WTC11 (cell line): Measurements from ENCODE around the gene SLC39A13. TPM values are rescaled to one million over a fixed set of nuclear protein-coding genes. Genes with fewer than 3 reads are reported as not detected.

Experiments used
- FOXP1 ChIP-seq: sonication (generic); formaldehyde crosslinking; IDR thresholded peaks from 2 replicates; pipeline ENCODE4 v1.8.0; 2022; ENCODE audit warnings: missing genetic modification reagents, mild to moderate bottlenecking, moderate library complexity, borderline replicate concordance
- GABPB1 ChIP-seq: sonication (generic); formaldehyde crosslinking; IDR thresholded peaks from 2 replicates; pipeline ENCODE4 v1.8.1; 2023; ENCODE audit warnings: mild to moderate bottlenecking, missing genetic modification reagents
- GRHL2 ChIP-seq: fragments of 250-450 bp; sonication (Bioruptor Pico); IDR thresholded peaks from 2 replicates; pipeline ENCODE4 v1.8.0; 2022; ENCODE audit warnings: mild to moderate bottlenecking, moderate library complexity; ENCODE audit not compliant: insufficient replicate concordance, severe bottlenecking
- NR1H2 ChIP-seq: sonication (generic); formaldehyde crosslinking; IDR thresholded peaks from 2 replicates; pipeline ENCODE4 v1.9.0; 2021; ENCODE audit warnings: mild to moderate bottlenecking, moderate library complexity, missing genetic modification reagents
- SMAD4 ChIP-seq: sonication (generic); formaldehyde crosslinking; IDR thresholded peaks from 2 replicates; pipeline ENCODE4 v1.8.0; 2022; ENCODE audit warnings: mild to moderate bottlenecking, missing genetic modification reagents
- ZNF121 ChIP-seq: sonication (generic); formaldehyde crosslinking; IDR thresholded peaks from 2 replicates; pipeline ENCODE4 v1.8.0; 2023; ENCODE audit warnings: missing genetic modification reagents
- ZNF232 ChIP-seq: sonication (generic); formaldehyde crosslinking; IDR thresholded peaks from 2 replicates; pipeline ENCODE4 v1.8.0; 2022; ENCODE audit warnings: mild to moderate bottlenecking, missing genetic modification reagents
- ZNF423 ChIP-seq: fragments of 250-450 bp; sonication (Bioruptor Pico); IDR thresholded peaks from 2 replicates; pipeline ENCODE4 v2.1.2; 2022; ENCODE audit warnings: mild to moderate bottlenecking, moderate library complexity
- total RNA-seq: library from RNA; stranded (reverse); gene quantifications from 3 replicates; pipeline ENCODE4 v1.2.3, GENCODE V29; 2021
- TF ChIP-seq, protein P1 (sequence below): sonication (generic); formaldehyde crosslinking; IDR thresholded peaks from 2 replicates; pipeline ENCODE4 v1.8.0; 2022; ENCODE audit warnings: mild to moderate bottlenecking, missing genetic modification reagents
- TF ChIP-seq, protein P2 (sequence below): sonication (generic); formaldehyde crosslinking; IDR thresholded peaks from 2 replicates; pipeline ENCODE4 v1.8.0; 2022; ENCODE audit warnings: missing genetic modification reagents
- TF ChIP-seq, protein P3 (sequence below): fragments of 250-450 bp; sonication (Bioruptor Pico); IDR thresholded peaks from 2 replicates; pipeline ENCODE4 v2.1.2; 2022; ENCODE audit warnings: mild to moderate bottlenecking, moderate library complexity
- TF ChIP-seq, protein P4 (sequence below): sonication (generic); formaldehyde crosslinking; IDR thresholded peaks from 2 replicates; pipeline ENCODE4 v1.8.1; 2023; ENCODE audit warnings: mild to moderate bottlenecking, missing genetic modification reagents, moderate library complexity
- TF ChIP-seq, protein P5 (sequence below): sonication (generic); formaldehyde crosslinking; IDR thresholded peaks from 2 replicates; pipeline ENCODE4 v1.8.1; 2023; ENCODE audit warnings: mild to moderate bottlenecking, moderate library complexity, missing genetic modification reagents
- TF ChIP-seq, protein P6 (sequence below): sonication (generic); formaldehyde crosslinking; IDR thresholded peaks from 2 replicates; pipeline ENCODE4 v1.8.1; 2022; ENCODE audit warnings: missing genetic modification reagents, borderline replicate concordance
- TF ChIP-seq, protein P7 (sequence below): sonication (generic); formaldehyde crosslinking; IDR thresholded peaks from 2 replicates; pipeline ENCODE4 v1.8.0; 2023; ENCODE audit warnings: missing genetic modification reagents, mild to moderate bottlenecking, borderline replicate concordance
- TF ChIP-seq, protein P8 (sequence below): fragments of 200-600 bp; IDR thresholded peaks from 2 replicates; pipeline ENCODE4 v1.8.0; 2022; ENCODE audit warnings: antibody characterized with exemption
- TF ChIP-seq, protein P9 (sequence below): fragments of 250-450 bp; sonication (Bioruptor Pico); IDR thresholded peaks from 2 replicates; pipeline ENCODE4 v1.8.0; 2021; ENCODE audit warnings: mild to moderate bottlenecking

Gene SLC39A13
- total RNA-seq, 1 experiment from 2014 or later = 38.2 TPM

DNA sequence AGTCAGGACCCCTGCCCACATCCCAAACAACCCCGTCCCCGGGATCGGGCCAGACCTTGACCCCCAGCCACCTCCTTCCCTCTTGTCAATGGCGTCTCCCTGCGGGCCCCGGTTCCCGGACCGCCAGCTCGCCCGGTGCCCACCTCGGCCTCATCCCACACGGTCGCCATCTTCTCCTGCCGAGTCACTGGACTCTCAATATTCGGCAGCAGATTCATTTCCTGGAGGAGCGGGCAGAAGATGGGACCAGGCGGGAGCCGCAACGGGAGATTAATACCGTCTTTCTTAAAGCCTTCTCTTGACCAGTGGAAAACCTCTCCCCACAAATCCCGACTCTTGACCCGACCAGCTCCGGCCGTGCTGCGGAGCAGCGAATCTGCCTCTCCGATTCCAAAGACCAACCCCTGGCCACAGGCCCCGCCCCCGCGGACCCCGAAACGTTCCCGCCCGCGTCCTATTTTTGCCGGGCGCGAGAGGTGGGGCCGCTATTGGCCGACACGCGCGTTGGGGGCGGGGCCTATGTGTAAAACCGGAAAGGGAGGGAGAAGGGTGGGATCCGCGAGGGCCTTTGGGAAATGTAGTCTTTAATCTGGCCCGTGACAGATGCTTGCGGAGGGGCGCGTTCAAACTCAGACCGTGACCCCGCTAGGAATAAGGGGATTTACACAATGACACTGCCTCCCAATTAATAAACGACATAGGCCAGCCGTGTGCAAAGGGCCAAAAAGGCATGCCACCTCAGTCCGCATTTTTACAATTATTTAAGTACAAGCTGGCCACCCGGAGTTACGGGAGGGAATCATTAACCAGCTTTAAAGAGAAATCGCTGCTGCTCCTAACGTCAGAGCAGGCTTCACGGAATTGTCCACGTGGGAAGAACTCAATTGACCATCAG lies 17.9 kb downstream of the SLC39A13 start, which contains the start of gene PSMC3 (continued):
- TF ChIP-seq, protein P1, sequence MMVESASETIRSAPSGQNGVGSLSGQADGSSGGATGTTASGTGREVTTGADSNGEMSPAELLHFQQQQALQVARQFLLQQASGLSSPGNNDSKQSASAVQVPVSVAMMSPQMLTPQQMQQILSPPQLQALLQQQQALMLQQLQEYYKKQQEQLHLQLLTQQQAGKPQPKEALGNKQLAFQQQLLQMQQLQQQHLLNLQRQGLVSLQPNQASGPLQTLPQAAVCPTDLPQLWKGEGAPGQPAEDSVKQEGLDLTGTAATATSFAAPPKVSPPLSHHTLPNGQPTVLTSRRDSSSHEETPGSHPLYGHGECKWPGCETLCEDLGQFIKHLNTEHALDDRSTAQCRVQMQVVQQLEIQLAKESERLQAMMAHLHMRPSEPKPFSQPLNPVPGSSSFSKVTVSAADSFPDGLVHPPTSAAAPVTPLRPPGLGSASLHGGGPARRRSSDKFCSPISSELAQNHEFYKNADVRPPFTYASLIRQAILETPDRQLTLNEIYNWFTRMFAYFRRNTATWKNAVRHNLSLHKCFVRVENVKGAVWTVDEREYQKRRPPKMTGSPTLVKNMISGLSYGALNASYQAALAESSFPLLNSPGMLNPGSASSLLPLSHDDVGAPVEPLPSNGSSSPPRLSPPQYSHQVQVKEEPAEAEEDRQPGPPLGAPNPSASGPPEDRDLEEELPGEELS (CRISPR knock-in tag) = peak; percentile 21; the same call in 1 of the 2 replicates
- TF ChIP-seq, protein P2, sequence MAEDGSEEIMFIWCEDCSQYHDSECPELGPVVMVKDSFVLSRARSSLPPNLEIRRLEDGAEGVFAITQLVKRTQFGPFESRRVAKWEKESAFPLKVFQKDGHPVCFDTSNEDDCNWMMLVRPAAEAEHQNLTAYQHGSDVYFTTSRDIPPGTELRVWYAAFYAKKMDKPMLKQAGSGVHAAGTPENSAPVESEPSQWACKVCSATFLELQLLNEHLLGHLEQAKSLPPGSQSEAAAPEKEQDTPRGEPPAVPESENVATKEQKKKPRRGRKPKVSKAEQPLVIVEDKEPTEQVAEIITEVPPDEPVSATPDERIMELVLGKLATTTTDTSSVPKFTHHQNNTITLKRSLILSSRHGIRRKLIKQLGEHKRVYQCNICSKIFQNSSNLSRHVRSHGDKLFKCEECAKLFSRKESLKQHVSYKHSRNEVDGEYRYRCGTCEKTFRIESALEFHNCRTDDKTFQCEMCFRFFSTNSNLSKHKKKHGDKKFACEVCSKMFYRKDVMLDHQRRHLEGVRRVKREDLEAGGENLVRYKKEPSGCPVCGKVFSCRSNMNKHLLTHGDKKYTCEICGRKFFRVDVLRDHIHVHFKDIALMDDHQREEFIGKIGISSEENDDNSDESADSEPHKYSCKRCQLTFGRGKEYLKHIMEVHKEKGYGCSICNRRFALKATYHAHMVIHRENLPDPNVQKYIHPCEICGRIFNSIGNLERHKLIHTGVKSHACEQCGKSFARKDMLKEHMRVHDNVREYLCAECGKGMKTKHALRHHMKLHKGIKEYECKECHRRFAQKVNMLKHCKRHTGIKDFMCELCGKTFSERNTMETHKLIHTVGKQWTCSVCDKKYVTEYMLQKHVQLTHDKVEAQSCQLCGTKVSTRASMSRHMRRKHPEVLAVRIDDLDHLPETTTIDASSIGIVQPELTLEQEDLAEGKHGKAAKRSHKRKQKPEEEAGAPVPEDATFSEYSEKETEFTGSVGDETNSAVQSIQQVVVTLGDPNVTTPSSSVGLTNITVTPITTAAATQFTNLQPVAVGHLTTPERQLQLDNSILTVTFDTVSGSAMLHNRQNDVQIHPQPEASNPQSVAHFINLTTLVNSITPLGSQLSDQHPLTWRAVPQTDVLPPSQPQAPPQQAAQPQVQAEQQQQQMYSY (CRISPR knock-in tag) = no peak
- TF ChIP-seq ZNF232 (CRISPR knock-in tag) = 0 out of 2 replicates have a peak, but pooled peaks have one; percentile 20
- TF ChIP-seq, protein P3, sequence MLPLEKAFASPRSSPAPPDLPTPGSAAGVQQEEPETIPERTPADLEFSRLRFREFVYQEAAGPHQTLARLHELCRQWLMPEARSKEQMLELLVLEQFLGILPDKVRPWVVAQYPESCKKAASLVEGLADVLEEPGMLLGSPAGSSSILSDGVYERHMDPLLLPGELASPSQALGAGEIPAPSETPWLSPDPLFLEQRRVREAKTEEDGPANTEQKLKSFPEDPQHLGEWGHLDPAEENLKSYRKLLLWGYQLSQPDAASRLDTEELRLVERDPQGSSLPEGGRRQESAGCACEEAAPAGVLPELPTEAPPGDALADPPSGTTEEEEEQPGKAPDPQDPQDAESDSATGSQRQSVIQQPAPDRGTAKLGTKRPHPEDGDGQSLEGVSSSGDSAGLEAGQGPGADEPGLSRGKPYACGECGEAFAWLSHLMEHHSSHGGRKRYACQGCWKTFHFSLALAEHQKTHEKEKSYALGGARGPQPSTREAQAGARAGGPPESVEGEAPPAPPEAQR = no peak
- TF ChIP-seq, protein P4, sequence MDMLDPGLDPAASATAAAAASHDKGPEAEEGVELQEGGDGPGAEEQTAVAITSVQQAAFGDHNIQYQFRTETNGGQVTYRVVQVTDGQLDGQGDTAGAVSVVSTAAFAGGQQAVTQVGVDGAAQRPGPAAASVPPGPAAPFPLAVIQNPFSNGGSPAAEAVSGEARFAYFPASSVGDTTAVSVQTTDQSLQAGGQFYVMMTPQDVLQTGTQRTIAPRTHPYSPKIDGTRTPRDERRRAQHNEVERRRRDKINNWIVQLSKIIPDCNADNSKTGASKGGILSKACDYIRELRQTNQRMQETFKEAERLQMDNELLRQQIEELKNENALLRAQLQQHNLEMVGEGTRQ = no peak
- TF ChIP-seq, protein P5, sequence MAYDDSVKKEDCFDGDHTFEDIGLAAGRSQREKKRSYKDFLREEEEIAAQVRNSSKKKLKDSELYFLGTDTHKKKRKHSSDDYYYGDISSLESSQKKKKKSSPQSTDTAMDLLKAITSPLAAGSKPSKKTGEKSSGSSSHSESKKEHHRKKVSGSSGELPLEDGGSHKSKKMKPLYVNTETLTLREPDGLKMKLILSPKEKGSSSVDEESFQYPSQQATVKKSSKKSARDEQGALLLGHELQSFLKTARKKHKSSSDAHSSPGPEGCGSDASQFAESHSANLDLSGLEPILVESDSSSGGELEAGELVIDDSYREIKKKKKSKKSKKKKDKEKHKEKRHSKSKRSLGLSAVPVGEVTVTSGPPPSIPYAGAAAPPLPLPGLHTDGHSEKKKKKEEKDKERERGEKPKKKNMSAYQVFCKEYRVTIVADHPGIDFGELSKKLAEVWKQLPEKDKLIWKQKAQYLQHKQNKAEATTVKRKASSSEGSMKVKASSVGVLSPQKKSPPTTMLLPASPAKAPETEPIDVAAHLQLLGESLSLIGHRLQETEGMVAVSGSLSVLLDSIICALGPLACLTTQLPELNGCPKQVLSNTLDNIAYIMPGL = no peak
- TF ChIP-seq, protein P6, sequence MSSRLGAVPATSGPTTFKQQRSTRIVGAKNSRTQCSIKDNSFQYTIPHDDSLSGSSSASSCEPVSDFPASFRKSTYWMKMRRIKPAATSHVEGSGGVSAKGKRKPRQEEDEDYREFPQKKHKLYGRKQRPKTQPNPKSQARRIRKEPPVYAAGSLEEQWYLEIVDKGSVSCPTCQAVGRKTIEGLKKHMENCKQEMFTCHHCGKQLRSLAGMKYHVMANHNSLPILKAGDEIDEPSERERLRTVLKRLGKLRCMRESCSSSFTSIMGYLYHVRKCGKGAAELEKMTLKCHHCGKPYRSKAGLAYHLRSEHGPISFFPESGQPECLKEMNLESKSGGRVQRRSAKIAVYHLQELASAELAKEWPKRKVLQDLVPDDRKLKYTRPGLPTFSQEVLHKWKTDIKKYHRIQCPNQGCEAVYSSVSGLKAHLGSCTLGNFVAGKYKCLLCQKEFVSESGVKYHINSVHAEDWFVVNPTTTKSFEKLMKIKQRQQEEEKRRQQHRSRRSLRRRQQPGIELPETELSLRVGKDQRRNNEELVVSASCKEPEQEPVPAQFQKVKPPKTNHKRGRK (CRISPR knock-in tag) = no peak
- TF ChIP-seq FOXP1 (CRISPR knock-in tag) = no peak
- no peak for TF ChIP-seq ZNF423 (CRISPR knock-in tag)
- TF ChIP-seq, protein P7, sequence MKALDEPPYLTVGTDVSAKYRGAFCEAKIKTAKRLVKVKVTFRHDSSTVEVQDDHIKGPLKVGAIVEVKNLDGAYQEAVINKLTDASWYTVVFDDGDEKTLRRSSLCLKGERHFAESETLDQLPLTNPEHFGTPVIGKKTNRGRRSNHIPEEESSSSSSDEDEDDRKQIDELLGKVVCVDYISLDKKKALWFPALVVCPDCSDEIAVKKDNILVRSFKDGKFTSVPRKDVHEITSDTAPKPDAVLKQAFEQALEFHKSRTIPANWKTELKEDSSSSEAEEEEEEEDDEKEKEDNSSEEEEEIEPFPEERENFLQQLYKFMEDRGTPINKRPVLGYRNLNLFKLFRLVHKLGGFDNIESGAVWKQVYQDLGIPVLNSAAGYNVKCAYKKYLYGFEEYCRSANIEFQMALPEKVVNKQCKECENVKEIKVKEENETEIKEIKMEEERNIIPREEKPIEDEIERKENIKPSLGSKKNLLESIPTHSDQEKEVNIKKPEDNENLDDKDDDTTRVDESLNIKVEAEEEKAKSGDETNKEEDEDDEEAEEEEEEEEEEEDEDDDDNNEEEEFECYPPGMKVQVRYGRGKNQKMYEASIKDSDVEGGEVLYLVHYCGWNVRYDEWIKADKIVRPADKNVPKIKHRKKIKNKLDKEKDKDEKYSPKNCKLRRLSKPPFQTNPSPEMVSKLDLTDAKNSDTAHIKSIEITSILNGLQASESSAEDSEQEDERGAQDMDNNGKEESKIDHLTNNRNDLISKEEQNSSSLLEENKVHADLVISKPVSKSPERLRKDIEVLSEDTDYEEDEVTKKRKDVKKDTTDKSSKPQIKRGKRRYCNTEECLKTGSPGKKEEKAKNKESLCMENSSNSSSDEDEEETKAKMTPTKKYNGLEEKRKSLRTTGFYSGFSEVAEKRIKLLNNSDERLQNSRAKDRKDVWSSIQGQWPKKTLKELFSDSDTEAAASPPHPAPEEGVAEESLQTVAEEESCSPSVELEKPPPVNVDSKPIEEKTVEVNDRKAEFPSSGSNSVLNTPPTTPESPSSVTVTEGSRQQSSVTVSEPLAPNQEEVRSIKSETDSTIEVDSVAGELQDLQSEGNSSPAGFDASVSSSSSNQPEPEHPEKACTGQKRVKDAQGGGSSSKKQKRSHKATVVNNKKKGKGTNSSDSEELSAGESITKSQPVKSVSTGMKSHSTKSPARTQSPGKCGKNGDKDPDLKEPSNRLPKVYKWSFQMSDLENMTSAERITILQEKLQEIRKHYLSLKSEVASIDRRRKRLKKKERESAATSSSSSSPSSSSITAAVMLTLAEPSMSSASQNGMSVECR (CRISPR knock-in tag) = no peak
- no peak for TF ChIP-seq GRHL2
- no peak for TF ChIP-seq NR1H2 (CRISPR knock-in tag)
- TF ChIP-seq, protein P8, sequence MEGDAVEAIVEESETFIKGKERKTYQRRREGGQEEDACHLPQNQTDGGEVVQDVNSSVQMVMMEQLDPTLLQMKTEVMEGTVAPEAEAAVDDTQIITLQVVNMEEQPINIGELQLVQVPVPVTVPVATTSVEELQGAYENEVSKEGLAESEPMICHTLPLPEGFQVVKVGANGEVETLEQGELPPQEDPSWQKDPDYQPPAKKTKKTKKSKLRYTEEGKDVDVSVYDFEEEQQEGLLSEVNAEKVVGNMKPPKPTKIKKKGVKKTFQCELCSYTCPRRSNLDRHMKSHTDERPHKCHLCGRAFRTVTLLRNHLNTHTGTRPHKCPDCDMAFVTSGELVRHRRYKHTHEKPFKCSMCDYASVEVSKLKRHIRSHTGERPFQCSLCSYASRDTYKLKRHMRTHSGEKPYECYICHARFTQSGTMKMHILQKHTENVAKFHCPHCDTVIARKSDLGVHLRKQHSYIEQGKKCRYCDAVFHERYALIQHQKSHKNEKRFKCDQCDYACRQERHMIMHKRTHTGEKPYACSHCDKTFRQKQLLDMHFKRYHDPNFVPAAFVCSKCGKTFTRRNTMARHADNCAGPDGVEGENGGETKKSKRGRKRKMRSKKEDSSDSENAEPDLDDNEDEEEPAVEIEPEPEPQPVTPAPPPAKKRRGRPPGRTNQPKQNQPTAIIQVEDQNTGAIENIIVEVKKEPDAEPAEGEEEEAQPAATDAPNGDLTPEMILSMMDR = no peak
- TF ChIP-seq, protein P9, sequence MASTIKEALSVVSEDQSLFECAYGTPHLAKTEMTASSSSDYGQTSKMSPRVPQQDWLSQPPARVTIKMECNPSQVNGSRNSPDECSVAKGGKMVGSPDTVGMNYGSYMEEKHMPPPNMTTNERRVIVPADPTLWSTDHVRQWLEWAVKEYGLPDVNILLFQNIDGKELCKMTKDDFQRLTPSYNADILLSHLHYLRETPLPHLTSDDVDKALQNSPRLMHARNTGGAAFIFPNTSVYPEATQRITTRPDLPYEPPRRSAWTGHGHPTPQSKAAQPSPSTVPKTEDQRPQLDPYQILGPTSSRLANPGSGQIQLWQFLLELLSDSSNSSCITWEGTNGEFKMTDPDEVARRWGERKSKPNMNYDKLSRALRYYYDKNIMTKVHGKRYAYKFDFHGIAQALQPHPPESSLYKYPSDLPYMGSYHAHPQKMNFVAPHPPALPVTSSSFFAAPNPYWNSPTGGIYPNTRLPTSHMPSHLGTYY (CRISPR knock-in tag) = no peak
- TF ChIP-seq ZNF121 (CRISPR knock-in tag) = no peak
- TF ChIP-seq GABPB1 (CRISPR knock-in tag) = peak; percentile 62; the same call in 1 of the 2 replicates
- no peak for TF ChIP-seq SMAD4
